Endothelial cell of umbilical vein (primary cell): ENCODE data around the gene KRT26.
"Not testable (repeated sequence)": the region's sequence is repeated elsewhere in the genome, so short reads cannot be mapped to it uniquely, and the experiment has no call there.

Experiments used
- EZH2 ChIP-seq: IDR thresholded peaks from 2 replicates; pipeline ENCODE4 v1.6.1; 2012; ENCODE audit warnings: borderline replicate concordance, low read depth, mild to moderate bottlenecking, moderate library complexity, low read length, inconsistent platforms; ENCODE audit not compliant: severe bottlenecking
- FOS ChIP-seq: IDR thresholded peaks from 2 replicates; pipeline ENCODE4 v1.6.1; 2011; ENCODE audit warnings: mild to moderate bottlenecking, low read length, moderate library complexity, borderline replicate concordance; ENCODE audit not compliant: insufficient read depth
- JUN ChIP-seq: IDR thresholded peaks from 2 replicates; pipeline ENCODE4 v1.6.1; 2011; ENCODE audit warnings: borderline replicate concordance, low read depth; ENCODE audit not compliant: insufficient read length, insufficient read depth
- MAX ChIP-seq: IDR thresholded peaks from 2 replicates; pipeline ENCODE4 v1.6.1; 2011; ENCODE audit not compliant: insufficient read depth, insufficient read length
- MYC ChIP-seq: IDR thresholded peaks from one replicate; pipeline ENCODE4 v1.6.1; 2011; ENCODE audit warnings: mild to moderate bottlenecking, low read depth, low read length
- POLR2A ChIP-seq: IDR thresholded peaks from 2 replicates; pipeline ENCODE4 v1.6.1; 2012; ENCODE audit warnings: low read depth, mild to moderate bottlenecking, control low read depth, low read length
- POLR2AphosphoS5 ChIP-seq: IDR thresholded peaks from 2 replicates; pipeline ENCODE4 v1.6.1; 2012; ENCODE audit warnings: low read depth, mild to moderate bottlenecking, control low read depth, low read length, moderate library complexity; ENCODE audit not compliant: insufficient read depth
- TF ChIP-seq, protein P1 (sequence below), 2 donors: IDR thresholded peaks; 1 replicate in 1 of 2; 2 replicates in 1 of 2; pipeline ENCODE4 v1.5.1; 2011; ENCODE audit warnings: low read length in 2 of 2, mild to moderate bottlenecking in 2 of 2, moderate library complexity in 2 of 2, control low read depth in 1 of 2, inconsistent platforms in 1 of 2, low read depth in 1 of 2; ENCODE audit not compliant: insufficient read depth in 1 of 2; ENCODE audit errors: extremely low read depth in 1 of 2

GRCh38 chr17:40814657-40815056 lies 42.7 kb upstream of the KRT26 start:
- TF ChIP-seq POLR2AphosphoS5, MAX, POLR2A, EZH2, FOS, MYC, JUN: not testable (repeated sequence)
- TF ChIP-seq, protein P1, sequence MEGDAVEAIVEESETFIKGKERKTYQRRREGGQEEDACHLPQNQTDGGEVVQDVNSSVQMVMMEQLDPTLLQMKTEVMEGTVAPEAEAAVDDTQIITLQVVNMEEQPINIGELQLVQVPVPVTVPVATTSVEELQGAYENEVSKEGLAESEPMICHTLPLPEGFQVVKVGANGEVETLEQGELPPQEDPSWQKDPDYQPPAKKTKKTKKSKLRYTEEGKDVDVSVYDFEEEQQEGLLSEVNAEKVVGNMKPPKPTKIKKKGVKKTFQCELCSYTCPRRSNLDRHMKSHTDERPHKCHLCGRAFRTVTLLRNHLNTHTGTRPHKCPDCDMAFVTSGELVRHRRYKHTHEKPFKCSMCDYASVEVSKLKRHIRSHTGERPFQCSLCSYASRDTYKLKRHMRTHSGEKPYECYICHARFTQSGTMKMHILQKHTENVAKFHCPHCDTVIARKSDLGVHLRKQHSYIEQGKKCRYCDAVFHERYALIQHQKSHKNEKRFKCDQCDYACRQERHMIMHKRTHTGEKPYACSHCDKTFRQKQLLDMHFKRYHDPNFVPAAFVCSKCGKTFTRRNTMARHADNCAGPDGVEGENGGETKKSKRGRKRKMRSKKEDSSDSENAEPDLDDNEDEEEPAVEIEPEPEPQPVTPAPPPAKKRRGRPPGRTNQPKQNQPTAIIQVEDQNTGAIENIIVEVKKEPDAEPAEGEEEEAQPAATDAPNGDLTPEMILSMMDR (IDR thresholded peaks at IDR 0.05; ENCODE audit: extremely low read depth in 1 of 2, insufficient read depth in 1 of 2, low read depth in 1 of 2, low read length in 2 of 2): not testable (repeated sequence)
